ENCODE results near the gene POLR3A.
"Not testable (repeated sequence)": the region's sequence is repeated elsewhere in the genome, so short reads cannot be mapped to it uniquely, and the experiment has no call there.

Gene POLR3A

GRCh38 chr10:78019264-78019663 is 10.1 kb downstream of the POLR3A start:
- DNase-seq (ENCODE audit: low read depth, low spot score): no peak

- no peak for DNase-seq (ENCODE audit: low read depth, low spot score)
These were observed 11.5 kb downstream of the POLR3A start for GRCh38 chr10:78017856-78018255.

- no peak for DNase-seq (ENCODE audit: low read depth, low spot score)
These were observed 13.8 kb downstream of the POLR3A start for GRCh38 chr10:78015546-78015945.

GRCh38 chr10:78013564-78013963 is 15.8 kb downstream of the POLR3A start:
- no peak for DNase-seq (ENCODE audit: low read depth, low spot score)

- no peak for DNase-seq (ENCODE audit: low read depth, low spot score)
These were observed 18.2 kb downstream of the POLR3A start for GRCh38 chr10:78011065-78011464.

- no peak for DNase-seq (ENCODE audit: low read depth, low spot score)
These were observed 19.0 kb downstream of the POLR3A start for GRCh38 chr10:78010278-78010677.

GRCh38 chr10:78009662-78010061 is 19.7 kb downstream of the POLR3A start:
- no peak for DNase-seq (ENCODE audit: low read depth, low spot score)

- DNase-seq (ENCODE audit: low read depth, low spot score): no peak
These were observed 22.1 kb downstream of the POLR3A start for GRCh38 chr10:78007172-78007571.

- DNase-seq (ENCODE audit: low read depth, low spot score): no peak
These were observed 24.9 kb downstream of the POLR3A start for GRCh38 chr10:78004215-78005026.

GRCh38 chr10:78002541-78003288 is 26.6 kb downstream of the POLR3A start:
- no peak for DNase-seq (ENCODE audit: low read depth, low spot score)

GRCh38 chr10:78000956-78001472 is 28.3 kb downstream of the POLR3A start:
- no peak for DNase-seq (ENCODE audit: low read depth, low spot score)

- no peak for DNase-seq (ENCODE audit: low read depth, low spot score)
These were observed 29.1 kb downstream of the POLR3A start for GRCh38 chr10:78000206-78000605.

- not testable (repeated sequence) for DNase-seq (ENCODE audit: low read depth, low spot score)
These were observed 30.5 kb downstream of the POLR3A start for GRCh38 chr10:77998780-77999179.

GRCh38 chr10:77993620-77994019 is 35.7 kb downstream of the POLR3A start:
- DNase-seq (ENCODE audit: low read depth, low spot score): no peak

- no peak for DNase-seq (ENCODE audit: low read depth, low spot score)
These were observed 40.1 kb downstream of the POLR3A start for GRCh38 chr10:77989081-77989724.

GRCh38 chr10:77987671-77988255 is 41.6 kb downstream of the POLR3A start:
- no peak for DNase-seq (ENCODE audit: low read depth, low spot score)

- DNase-seq (ENCODE audit: low read depth, low spot score): no peak
These were observed 44.3 kb downstream of the POLR3A start for GRCh38 chr10:77984986-77985385.

- DNase-seq (ENCODE audit: low read depth, low spot score): no peak
These were observed 45.7 kb downstream of the POLR3A start for GRCh38 chr10:77983384-77984341.

- no peak for DNase-seq (ENCODE audit: low read depth, low spot score)
These were observed 48.0 kb downstream of the POLR3A start for GRCh38 chr10:77981281-77981680.

GRCh38 chr10:77979221-77979620 is 50.1 kb downstream of the POLR3A start:
- no peak for DNase-seq (ENCODE audit: low read depth, low spot score)

GRCh38 chr10:77978360-77978759 is 51.0 kb downstream of the POLR3A start:
- no peak for DNase-seq (ENCODE audit: low read depth, low spot score)
